Measurements from ENCODE around the gene FBXO38. TPM values are rescaled to one million over a fixed set of nuclear protein-coding genes. Genes with fewer than 3 reads are reported as not detected.

Gene FBXO38
- total and polyA plus RNA-seq, 9 of the 15 experiments (the other 6 are each of a cell fraction or from before 2014, with no cell fraction given): 7.4 to 39.4 (median 29.3) TPM

DNA sequence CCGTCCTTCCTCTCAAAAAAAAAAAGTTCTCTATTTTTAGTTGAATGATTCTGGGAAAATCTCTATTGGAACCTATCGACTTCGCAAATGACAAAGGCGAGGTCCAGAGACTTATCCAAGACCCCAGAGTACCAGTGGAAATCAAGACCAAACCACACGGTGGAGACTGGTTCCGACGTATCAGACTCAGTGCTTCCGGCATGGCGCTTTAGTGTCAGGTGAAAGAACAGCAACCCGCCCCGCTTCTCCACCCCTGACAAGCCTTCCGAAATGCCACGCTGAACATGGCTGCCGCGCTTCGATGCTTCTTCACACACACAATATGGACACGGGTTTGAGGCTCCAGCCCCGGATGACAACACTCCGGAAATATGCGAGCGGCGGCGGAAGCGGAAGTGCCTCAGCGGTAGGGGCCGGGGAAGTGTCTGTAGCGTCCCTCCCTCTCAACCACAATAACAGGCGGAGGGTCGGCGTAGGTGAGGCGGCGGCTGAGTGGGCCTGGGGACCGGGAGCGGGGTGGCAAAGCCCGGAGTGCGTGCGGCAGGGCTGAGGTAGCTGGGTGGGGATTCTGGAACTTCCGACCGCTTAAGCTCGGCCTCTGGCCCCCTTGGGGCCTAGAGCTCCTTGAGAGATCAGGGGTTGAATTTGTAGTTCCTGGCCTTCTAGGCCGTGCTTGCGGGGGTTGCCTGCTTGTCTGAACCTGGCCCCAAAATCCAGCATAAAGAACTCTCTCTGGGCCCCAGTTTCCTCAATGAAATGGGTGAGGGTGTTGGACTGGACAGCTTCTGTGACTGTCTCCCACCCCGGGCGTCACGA is at the start of gene FBXO38 (continued):
- peak; percentile 45 to 46; a peak in 2 of 4 replicates for TF ChIP-seq ETV6 (IDR thresholded peaks at IDR 0.05; ENCODE audit: borderline replicate concordance in 1 of 2, low read depth in 2 of 2, low read length in 1 of 2)
- TF ChIP-seq ETV6 (CRISPR knock-in tag; IDR thresholded peaks at IDR 0.05; ENCODE audit: borderline replicate concordance): no peak
- TF ChIP-seq, protein P1, sequence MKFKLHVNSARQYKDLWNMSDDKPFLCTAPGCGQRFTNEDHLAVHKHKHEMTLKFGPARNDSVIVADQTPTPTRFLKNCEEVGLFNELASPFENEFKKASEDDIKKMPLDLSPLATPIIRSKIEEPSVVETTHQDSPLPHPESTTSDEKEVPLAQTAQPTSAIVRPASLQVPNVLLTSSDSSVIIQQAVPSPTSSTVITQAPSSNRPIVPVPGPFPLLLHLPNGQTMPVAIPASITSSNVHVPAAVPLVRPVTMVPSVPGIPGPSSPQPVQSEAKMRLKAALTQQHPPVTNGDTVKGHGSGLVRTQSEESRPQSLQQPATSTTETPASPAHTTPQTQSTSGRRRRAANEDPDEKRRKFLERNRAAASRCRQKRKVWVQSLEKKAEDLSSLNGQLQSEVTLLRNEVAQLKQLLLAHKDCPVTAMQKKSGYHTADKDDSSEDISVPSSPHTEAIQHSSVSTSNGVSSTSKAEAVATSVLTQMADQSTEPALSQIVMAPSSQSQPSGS (CRISPR knock-in tag; IDR thresholded peaks at IDR 0.05): no peak
- no peak for TF ChIP-seq SREBF2 (CRISPR knock-in tag; IDR thresholded peaks at IDR 0.05)
- TF ChIP-seq HNRNPLL (IDR thresholded peaks at IDR 0.05; ENCODE audit: low read depth, low read length, poor library complexity, severe bottlenecking): peak; percentile 34
- TF ChIP-seq FOXA1 (IDR thresholded peaks at IDR 0.05; ENCODE audit: borderline replicate concordance): no peak
- no peak for TF ChIP-seq CHCHD3 (CRISPR knock-in tag; IDR thresholded peaks at IDR 0.05)
- TF ChIP-seq, protein P2, sequence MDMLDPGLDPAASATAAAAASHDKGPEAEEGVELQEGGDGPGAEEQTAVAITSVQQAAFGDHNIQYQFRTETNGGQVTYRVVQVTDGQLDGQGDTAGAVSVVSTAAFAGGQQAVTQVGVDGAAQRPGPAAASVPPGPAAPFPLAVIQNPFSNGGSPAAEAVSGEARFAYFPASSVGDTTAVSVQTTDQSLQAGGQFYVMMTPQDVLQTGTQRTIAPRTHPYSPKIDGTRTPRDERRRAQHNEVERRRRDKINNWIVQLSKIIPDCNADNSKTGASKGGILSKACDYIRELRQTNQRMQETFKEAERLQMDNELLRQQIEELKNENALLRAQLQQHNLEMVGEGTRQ (CRISPR knock-in tag; IDR thresholded peaks at IDR 0.05): no peak
- TF ChIP-seq SMARCE1 (IDR thresholded peaks at IDR 0.05): 0 out of 2 replicates have a peak, but pooled peaks have one; percentile 23
- TF ChIP-seq SNIP1 (IDR thresholded peaks at IDR 0.05; ENCODE audit: low read depth): peak; percentile 26; the same call in 1 of the 2 replicates
- no peak for TF ChIP-seq HLTF (IDR thresholded peaks at IDR 0.05)
- TF ChIP-seq, protein P3, sequence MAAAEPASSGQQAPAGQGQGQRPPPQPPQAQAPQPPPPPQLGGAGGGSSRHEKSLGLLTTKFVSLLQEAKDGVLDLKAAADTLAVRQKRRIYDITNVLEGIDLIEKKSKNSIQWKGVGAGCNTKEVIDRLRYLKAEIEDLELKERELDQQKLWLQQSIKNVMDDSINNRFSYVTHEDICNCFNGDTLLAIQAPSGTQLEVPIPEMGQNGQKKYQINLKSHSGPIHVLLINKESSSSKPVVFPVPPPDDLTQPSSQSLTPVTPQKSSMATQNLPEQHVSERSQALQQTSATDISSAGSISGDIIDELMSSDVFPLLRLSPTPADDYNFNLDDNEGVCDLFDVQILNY (CRISPR knock-in tag; IDR thresholded peaks at IDR 0.05): 0 out of 2 replicates have a peak, but pooled peaks have one; percentile 54
- TF ChIP-seq U2AF1 (optimal IDR thresholded peaks at IDR 0.05; ENCODE audit: low read depth, low read length): no peak
- TF ChIP-seq KDM1A (IDR thresholded peaks at IDR 0.05): no peak
- TF ChIP-seq CEBPB (tag; IDR thresholded peaks at IDR 0.05): peak; percentile 65
- peak; percentile 85; the same call in 1 of the 2 replicates for TF ChIP-seq XRCC5 (IDR thresholded peaks at IDR 0.05; ENCODE audit: low read depth, low read length)
- TF ChIP-seq SETDB1 (IDR thresholded peaks at IDR 0.05; ENCODE audit: low read length): no peak
- TF ChIP-seq, protein P4, sequence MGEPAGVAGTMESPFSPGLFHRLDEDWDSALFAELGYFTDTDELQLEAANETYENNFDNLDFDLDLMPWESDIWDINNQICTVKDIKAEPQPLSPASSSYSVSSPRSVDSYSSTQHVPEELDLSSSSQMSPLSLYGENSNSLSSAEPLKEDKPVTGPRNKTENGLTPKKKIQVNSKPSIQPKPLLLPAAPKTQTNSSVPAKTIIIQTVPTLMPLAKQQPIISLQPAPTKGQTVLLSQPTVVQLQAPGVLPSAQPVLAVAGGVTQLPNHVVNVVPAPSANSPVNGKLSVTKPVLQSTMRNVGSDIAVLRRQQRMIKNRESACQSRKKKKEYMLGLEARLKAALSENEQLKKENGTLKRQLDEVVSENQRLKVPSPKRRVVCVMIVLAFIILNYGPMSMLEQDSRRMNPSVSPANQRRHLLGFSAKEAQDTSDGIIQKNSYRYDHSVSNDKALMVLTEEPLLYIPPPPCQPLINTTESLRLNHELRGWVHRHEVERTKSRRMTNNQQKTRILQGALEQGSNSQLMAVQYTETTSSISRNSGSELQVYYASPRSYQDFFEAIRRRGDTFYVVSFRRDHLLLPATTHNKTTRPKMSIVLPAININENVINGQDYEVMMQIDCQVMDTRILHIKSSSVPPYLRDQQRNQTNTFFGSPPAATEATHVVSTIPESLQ (CRISPR knock-in tag; IDR thresholded peaks at IDR 0.05): no peak; the same call in 1 of the 2 replicates
- TF ChIP-seq GATAD2A (IDR thresholded peaks at IDR 0.05): no peak
- no peak for TF ChIP-seq SP2 (IDR thresholded peaks at IDR 0.05; ENCODE audit: extremely low read depth, low read depth, low read length, poor library complexity, severe bottlenecking)
- TF ChIP-seq, protein P5, sequence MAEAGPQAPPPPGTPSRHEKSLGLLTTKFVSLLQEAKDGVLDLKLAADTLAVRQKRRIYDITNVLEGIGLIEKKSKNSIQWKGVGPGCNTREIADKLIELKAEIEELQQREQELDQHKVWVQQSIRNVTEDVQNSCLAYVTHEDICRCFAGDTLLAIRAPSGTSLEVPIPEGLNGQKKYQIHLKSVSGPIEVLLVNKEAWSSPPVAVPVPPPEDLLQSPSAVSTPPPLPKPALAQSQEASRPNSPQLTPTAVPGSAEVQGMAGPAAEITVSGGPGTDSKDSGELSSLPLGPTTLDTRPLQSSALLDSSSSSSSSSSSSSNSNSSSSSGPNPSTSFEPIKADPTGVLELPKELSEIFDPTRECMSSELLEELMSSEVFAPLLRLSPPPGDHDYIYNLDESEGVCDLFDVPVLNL (CRISPR knock-in tag; IDR thresholded peaks at IDR 0.05; ENCODE audit: low read depth): no peak
- no peak for TF ChIP-seq HSF4 (CRISPR knock-in tag; IDR thresholded peaks at IDR 0.05; ENCODE audit: borderline replicate concordance)
- no peak for TF ChIP-seq ZNF764 (CRISPR knock-in tag; IDR thresholded peaks at IDR 0.05; ENCODE audit: low read depth)

Measured in K562 (cell line).